Keratinocyte (primary cell): ENCODE measurements around the gene SLC27A4. TPM values are rescaled to one million over a fixed set of nuclear protein-coding genes. Genes with fewer than 3 reads are reported as not detected.

ENCODE experiments used
- DNase-seq: peaks from one replicate; pipeline ENCODE4 v3.0.0-alpha.2; 2011; ENCODE audit warnings: low read depth, missing footprints, low spot score
- FAIRE-seq: peaks from 2 replicates; lab custom pipeline; 2011; peaks lifted over from hg19 to GRCh38; lab: Jason Lieb, UNC
- H2AFZ ChIP-seq: 2 replicates; pipeline ENCODE4 v1.6.0; 2012; ENCODE audit warnings: low read length, control low read depth, inconsistent platforms; ENCODE audit not compliant: control insufficient read depth
- H3K27ac ChIP-seq: 2 replicates; pipeline ENCODE4 v1.5.1; 2011; ENCODE audit warnings: low read length; ENCODE audit not compliant: control insufficient read depth, insufficient read depth
- H3K27me3 ChIP-seq: 3 replicates; pipeline ENCODE4 v1.6.0; 2011; ENCODE audit warnings: low read length; ENCODE audit not compliant: control insufficient read depth, insufficient read depth; ENCODE audit errors: extremely low read depth
- H3K36me3 ChIP-seq, 2 experiments: 2 replicates in 1 of 2; 3 replicates in 1 of 2; pipeline ENCODE4 v1.5.1; 2011; ENCODE audit warnings: low read length in 2 of 2, mild to moderate bottlenecking in 1 of 2; ENCODE audit not compliant: control insufficient read depth in 2 of 2, insufficient read depth in 2 of 2; ENCODE audit errors: extremely low read depth in 1 of 2
- H3K4me1 ChIP-seq: 3 replicates; pipeline ENCODE4 v1.5.1; 2011; ENCODE audit warnings: low read length; ENCODE audit not compliant: control insufficient read depth, insufficient read depth; ENCODE audit errors: extremely low read depth
- H3K4me2 ChIP-seq: 3 replicates; pipeline ENCODE4 v1.6.0; 2011; ENCODE audit warnings: low read depth, low read length; ENCODE audit not compliant: control insufficient read depth, insufficient read depth; ENCODE audit errors: extremely low read depth
- H3K4me3 ChIP-seq, 3 experiments: fragments of 200-600 bp in 1 of 3; sonication (generic) in 1 of 3; 2 replicates in 2 of 3; 3 replicates in 1 of 3; pipeline ENCODE4 v1.5.1; 2011 to 2016; ENCODE audit warnings: low read length in 3 of 3, mild to moderate bottlenecking in 3 of 3, control low read depth in 2 of 3, inconsistent platforms in 1 of 3, low read depth in 1 of 3, mixed read lengths in 1 of 3, mixed run types in 1 of 3, moderate library complexity in 1 of 3; ENCODE audit not compliant: control insufficient read depth in 2 of 3, insufficient read depth in 2 of 3; ENCODE audit errors: extremely low read depth in 1 of 3
- H3K79me2 ChIP-seq: 2 replicates; pipeline ENCODE4 v1.6.0; 2012; ENCODE audit warnings: low read length; ENCODE audit not compliant: control insufficient read depth, insufficient read depth
- H3K9ac ChIP-seq: 3 replicates; pipeline ENCODE4 v1.6.0; 2011; ENCODE audit warnings: low read length; ENCODE audit not compliant: control insufficient read depth, insufficient read depth; ENCODE audit errors: extremely low read depth
- H3K9me1 ChIP-seq: 3 replicates; pipeline ENCODE4 v1.6.0; 2011; ENCODE audit warnings: low read length; ENCODE audit not compliant: control insufficient read depth, insufficient read depth; ENCODE audit errors: extremely low read depth
- H3K9me3 ChIP-seq: 2 replicates; pipeline ENCODE4 v1.5.1; 2012; ENCODE audit warnings: low read depth, low read length; ENCODE audit not compliant: control insufficient read depth
- H4K20me1 ChIP-seq: 3 replicates; pipeline ENCODE4 v1.6.0; 2011; ENCODE audit warnings: low read length; ENCODE audit not compliant: control insufficient read depth, insufficient read depth; ENCODE audit errors: extremely low read depth
- EZH2 ChIP-seq: IDR thresholded peaks from one replicate; pipeline ENCODE4 v1.6.1; 2012; ENCODE audit warnings: inconsistent platforms, mild to moderate bottlenecking, low read length, moderate library complexity
- dilution Hi-C: fragments of 300-500 bp; cut with MboI; formaldehyde crosslinking; loops from one replicate; pipeline ENCODE4 v1.7.0; 2020; ENCODE audit warnings: low sequenced_read_pairs; ENCODE audit not compliant: extremely low pct_ligation_motif_present
- polyA plus RNA-seq, 5 experiments: library from polyadenylated mRNA; depleted of rRNA in 3 of 5; stranded (reverse) in 3 of 5; stranded (forward) in 1 of 5; unstranded in 1 of 5; fragments of >200 nt; gene quantifications; 1 replicate in 1 of 5; 2 replicates in 3 of 5; 3 replicates in 1 of 5; pipeline versions ENCODE4 v1.2.1 to v1.2.3, GENCODE V29; 2011 to 2012; ENCODE audit warnings: missing spikeins in 2 of 5, low read depth in 1 of 5, low replicate concordance in 1 of 5
- TF ChIP-seq, protein P1 (sequence below), 3 experiments: IDR thresholded peaks in 1 of 3; conservative IDR thresholded peaks in 1 of 3; optimal IDR thresholded peaks in 1 of 3; 2 replicates in 2 of 3; 3 replicates in 1 of 3; pipeline versions ENCODE3 to v1.5.1; 2011; ENCODE audit warnings: low read length in 3 of 3, mild to moderate bottlenecking in 3 of 3, moderate library complexity in 2 of 3, control low read depth in 1 of 3, inconsistent platforms in 1 of 3; ENCODE audit not compliant: insufficient read depth in 2 of 3; ENCODE audit errors: extremely low read depth in 1 of 3

The SLC27A4 gene
- polyA plus RNA-seq, 1 donor (not counting 4 experiments of a cell fraction or from before 2014, with no cell fraction given), result 17.3 TPM

DNA sequence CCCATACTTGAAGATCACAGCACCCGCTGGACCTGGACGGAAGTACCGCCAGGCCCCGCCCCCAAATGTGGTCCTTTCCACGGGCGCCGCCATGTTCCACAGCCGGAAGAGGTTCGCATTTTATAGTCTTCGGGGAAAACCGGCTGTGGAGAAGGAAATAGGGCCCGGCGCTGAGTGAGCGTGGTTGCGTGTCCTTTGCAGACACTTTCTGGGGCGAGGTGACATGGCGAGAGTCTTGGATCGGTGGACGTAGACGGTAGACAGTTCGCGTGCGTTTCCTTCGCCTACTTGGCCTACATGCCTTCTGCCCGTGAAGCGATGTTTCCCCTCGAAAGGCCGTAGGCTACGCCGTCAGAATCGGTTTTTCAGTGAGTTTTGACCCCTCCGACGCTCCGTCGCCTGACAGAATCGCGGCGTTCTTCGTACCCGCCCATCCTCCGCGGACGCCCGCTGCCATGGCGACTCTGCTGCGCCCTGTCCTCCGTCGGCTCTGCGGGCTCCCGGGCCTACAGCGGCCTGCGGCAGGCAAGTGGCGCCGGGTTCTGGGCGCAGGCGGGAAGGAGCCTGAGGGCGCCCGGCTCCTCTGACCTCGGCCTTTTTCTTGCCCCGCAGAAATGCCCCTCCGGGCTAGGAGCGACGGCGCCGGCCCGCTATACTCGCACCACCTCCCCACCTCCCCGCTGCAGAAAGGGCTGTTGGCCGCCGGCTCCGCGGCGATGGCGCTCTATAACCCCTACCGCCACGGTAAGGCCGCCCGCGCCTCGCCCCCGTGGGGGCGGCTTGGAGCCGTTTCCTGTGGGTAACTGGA lies 17.7 kb upstream of the SLC27A4 start, which contains the start of the genes COQ4 and TRUB2:
Gene COQ4, plus strand, starts transcription at position 436 of the 808 bp plus-strand sequence. Its CDS starts 20 bp downstream, at position 456.
Gene TRUB2, minus strand, starts transcription at position 44 of the 808 bp plus-strand sequence. Its CDS starts 39 bp downstream, at position 5.
- H3K27me3 ChIP-seq, result no peaks in the 10 kb centered on the region
- peaks cover 36% of the 10 kb centered on the region for H3K79me2 ChIP-seq
- H3K4me1 ChIP-seq, result peaks cover 23% of the 10 kb centered on the region
- dilution Hi-C loops, result no loop called here
- DNase-seq (no peak), FAIRE-seq (no peak)
- peak within 1 kb of the TSS; percentile 95 for H3K27ac ChIP-seq
- H4K20me1 ChIP-seq, result no peaks in the 10 kb centered on the region
- H3K9me1 ChIP-seq, result no peaks in the 10 kb centered on the region
- no peaks in the 10 kb centered on the region for H3K9me3 ChIP-seq
- peak within 1 kb of the TSS; percentile 100 for H2AFZ ChIP-seq
- peak within 1 kb of the TSS; percentile 85 to 99 (median 93) for H3K4me3 ChIP-seq
- peaks cover 1 to 17% of the 10 kb centered on the region in 2 experiments for H3K36me3 ChIP-seq
- no peak for TF ChIP-seq EZH2
- TF ChIP-seq, protein P1, sequence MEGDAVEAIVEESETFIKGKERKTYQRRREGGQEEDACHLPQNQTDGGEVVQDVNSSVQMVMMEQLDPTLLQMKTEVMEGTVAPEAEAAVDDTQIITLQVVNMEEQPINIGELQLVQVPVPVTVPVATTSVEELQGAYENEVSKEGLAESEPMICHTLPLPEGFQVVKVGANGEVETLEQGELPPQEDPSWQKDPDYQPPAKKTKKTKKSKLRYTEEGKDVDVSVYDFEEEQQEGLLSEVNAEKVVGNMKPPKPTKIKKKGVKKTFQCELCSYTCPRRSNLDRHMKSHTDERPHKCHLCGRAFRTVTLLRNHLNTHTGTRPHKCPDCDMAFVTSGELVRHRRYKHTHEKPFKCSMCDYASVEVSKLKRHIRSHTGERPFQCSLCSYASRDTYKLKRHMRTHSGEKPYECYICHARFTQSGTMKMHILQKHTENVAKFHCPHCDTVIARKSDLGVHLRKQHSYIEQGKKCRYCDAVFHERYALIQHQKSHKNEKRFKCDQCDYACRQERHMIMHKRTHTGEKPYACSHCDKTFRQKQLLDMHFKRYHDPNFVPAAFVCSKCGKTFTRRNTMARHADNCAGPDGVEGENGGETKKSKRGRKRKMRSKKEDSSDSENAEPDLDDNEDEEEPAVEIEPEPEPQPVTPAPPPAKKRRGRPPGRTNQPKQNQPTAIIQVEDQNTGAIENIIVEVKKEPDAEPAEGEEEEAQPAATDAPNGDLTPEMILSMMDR (optimal IDR thresholded peaks at IDR 0.05 in 1 of 3, IDR thresholded peaks at IDR 0.05 in 1 of 3, conservative IDR thresholded peaks at IDR 0.05 in 1 of 3; ENCODE audit: extremely low read depth in 1 of 3, insufficient read depth in 2 of 3, low read length in 3 of 3), result no peak
- peak within 1 kb of the TSS; percentile 94 for H3K9ac ChIP-seq
- H3K4me2 ChIP-seq, result peak within 1 kb of the TSS; percentile 93

DNA sequence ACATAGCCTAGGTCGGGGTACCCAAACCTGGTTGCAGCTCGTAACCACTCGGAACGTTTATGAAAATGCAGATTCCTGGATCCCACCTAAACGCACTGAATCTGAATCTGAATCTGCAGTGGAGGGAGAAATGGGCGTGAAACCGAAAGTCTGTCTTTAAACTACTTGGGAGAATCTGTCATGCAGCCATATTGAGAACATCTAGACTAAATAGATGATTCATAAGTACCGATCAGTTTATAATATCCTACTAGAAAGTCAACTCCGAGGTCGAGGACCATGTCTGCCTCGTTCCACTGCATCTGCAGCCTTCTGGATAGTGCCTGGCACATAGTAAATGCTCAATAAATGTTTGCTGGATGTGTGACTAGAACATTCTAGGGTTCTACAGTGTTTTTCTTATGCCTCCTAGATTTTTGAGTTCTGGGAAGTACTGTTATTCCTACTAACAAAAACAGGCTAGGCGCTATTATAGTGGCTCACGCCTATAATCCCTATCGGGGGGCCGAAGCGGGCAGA lies 17.1 kb upstream of the SLC27A4 start:
- Histone ChIP-seq H3K36me3 (peaks cover 3 to 23% of the 10 kb centered on the region in 2 experiments), H3K9ac (peak overlapping the region; percentile 94), H4K20me1 (no peaks in the 10 kb centered on the region), H3K27me3 (no peaks in the 10 kb centered on the region), H3K4me3 (peak overlapping the region; percentile 85 to 99 (median 93)), H3K9me3 (no peaks in the 10 kb centered on the region), H2AFZ (peak overlapping the region; percentile 100), H3K79me2 (peaks cover 36% of the 10 kb centered on the region), H3K4me1 (peaks cover 23% of the 10 kb centered on the region), H3K4me2 (peak overlapping the region; percentile 93), H3K9me1 (peaks cover 4% of the 10 kb centered on the region), H3K27ac (peak overlapping the region; percentile 95)
- FAIRE-seq (no peak), DNase-seq (no peak)
- dilution Hi-C loops, result no loop called here
- TF ChIP-seq, protein P1 (optimal IDR thresholded peaks at IDR 0.05 in 1 of 3, IDR thresholded peaks at IDR 0.05 in 1 of 3, conservative IDR thresholded peaks at IDR 0.05 in 1 of 3; ENCODE audit: extremely low read depth in 1 of 3, insufficient read depth in 2 of 3, low read length in 3 of 3), result no peak
- TF ChIP-seq EZH2, result no peak
